ENCODE measurements around the gene SLC22A25.

SLC22A25 gene

DNA sequence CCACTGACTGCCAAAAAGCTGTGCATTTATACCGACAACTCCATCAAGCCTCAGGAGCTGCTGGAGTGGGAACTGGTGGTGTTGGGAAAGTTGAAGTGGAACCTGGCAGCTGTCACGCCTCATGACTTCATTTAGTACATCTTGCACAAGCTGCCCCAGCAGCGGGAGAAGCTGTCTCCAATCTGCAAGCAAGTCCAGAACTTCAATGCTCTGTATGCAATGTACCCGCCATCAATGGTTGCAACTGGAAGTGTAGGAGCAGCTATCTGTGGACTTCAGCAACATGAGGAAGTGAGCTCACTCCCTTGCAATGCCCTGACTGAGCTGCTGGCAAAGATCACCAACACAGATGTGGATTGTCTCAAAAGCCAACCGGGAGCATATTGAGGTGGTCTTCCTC, at the start of gene SLC22A25:
TSS of gene SLC22A25 (minus strand) at position 67 of the 400 bp plus-strand sequence. CDS start 13,947 bp downstream, outside the sequence.
- H3K27me3 Mint-ChIP-seq (ENCODE audit: low read depth): peaks cover 16% of the 10 kb centered on the region
- TF ChIP-seq, protein P1, sequence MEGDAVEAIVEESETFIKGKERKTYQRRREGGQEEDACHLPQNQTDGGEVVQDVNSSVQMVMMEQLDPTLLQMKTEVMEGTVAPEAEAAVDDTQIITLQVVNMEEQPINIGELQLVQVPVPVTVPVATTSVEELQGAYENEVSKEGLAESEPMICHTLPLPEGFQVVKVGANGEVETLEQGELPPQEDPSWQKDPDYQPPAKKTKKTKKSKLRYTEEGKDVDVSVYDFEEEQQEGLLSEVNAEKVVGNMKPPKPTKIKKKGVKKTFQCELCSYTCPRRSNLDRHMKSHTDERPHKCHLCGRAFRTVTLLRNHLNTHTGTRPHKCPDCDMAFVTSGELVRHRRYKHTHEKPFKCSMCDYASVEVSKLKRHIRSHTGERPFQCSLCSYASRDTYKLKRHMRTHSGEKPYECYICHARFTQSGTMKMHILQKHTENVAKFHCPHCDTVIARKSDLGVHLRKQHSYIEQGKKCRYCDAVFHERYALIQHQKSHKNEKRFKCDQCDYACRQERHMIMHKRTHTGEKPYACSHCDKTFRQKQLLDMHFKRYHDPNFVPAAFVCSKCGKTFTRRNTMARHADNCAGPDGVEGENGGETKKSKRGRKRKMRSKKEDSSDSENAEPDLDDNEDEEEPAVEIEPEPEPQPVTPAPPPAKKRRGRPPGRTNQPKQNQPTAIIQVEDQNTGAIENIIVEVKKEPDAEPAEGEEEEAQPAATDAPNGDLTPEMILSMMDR (IDR thresholded peaks at IDR 0.05; ENCODE audit: unreplicated experiment in 3 of 3): no peak
- no peaks in the 10 kb centered on the region for H3K9me3 Mint-ChIP-seq
- H3K27ac Mint-ChIP-seq: no peak within 1 kb of the TSS
- H3K4me1 Mint-ChIP-seq: no peaks in the 10 kb centered on the region
- no peak within 1 kb of the TSS for H3K4me3 Mint-ChIP-seq
- H3K36me3 Mint-ChIP-seq (ENCODE audit: low read depth): no peaks in the 10 kb centered on the region

GRCh38 chr11:63290285-63290684, 46.9 kb upstream of the SLC22A25 start:
- Mint-ChIP-seq H3K27ac (no peak overlapping the region), H3K9me3 (peaks cover 15% of the 10 kb centered on the region), H3K4me1 (no peaks in the 10 kb centered on the region), H3K4me3 (no peak overlapping the region), H3K27me3 (ENCODE audit: low read depth) (peaks cover 7% of the 10 kb centered on the region), H3K36me3 (ENCODE audit: low read depth) (no peaks in the 10 kb centered on the region)
- TF ChIP-seq, protein P1 (IDR thresholded peaks at IDR 0.05; ENCODE audit: unreplicated experiment in 3 of 3): no peak

DNA sequence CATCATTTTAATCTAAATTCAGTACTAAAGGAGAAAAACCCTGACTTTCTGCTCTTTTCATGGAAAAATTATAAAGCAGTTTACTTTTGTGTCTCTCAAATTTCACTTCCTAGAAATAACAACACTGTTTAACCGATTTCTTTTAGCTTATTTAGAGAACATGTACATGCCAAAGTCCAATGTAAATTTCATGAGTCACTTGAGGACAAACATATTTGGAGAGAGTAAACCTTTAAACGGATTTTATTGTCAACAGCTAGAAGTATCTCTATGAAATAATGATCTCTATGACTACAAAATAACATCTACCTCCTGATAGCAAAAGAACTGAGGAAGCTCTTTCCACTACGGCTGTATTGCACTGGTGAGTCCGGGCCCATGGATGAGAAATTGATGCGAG, 46.3 kb upstream of the SLC22A25 start:
- Mint-ChIP-seq H3K27me3 (ENCODE audit: low read depth) (peaks cover 7% of the 10 kb centered on the region), H3K4me1 (no peaks in the 10 kb centered on the region), H3K36me3 (ENCODE audit: low read depth) (no peaks in the 10 kb centered on the region), H3K9me3 (peaks cover 10% of the 10 kb centered on the region), H3K27ac (no peak overlapping the region), H3K4me3 (no peak overlapping the region)
- TF ChIP-seq, protein P1 (IDR thresholded peaks at IDR 0.05; ENCODE audit: unreplicated experiment in 3 of 3): no peak

- Mint-ChIP-seq H3K36me3 (ENCODE audit: low read depth) (no peaks in the 10 kb centered on the region), H3K9me3 (peaks cover 3% of the 10 kb centered on the region), H3K4me3 (no peak overlapping the region), H3K27ac (no peak overlapping the region), H3K27me3 (ENCODE audit: low read depth) (peaks cover 23% of the 10 kb centered on the region), H3K4me1 (no peaks in the 10 kb centered on the region)
- TF ChIP-seq, protein P1 (IDR thresholded peaks at IDR 0.05; ENCODE audit: unreplicated experiment in 3 of 3): no peak
Measured at GRCh38 chr11:63282579-63282978, 39.2 kb upstream of the SLC22A25 start.

- TF ChIP-seq, protein P1 (IDR thresholded peaks at IDR 0.05; ENCODE audit: unreplicated experiment in 3 of 3): no peak
- Mint-ChIP-seq H3K4me1 (no peaks in the 10 kb centered on the region), H3K4me3 (no peak overlapping the region), H3K9me3 (no peaks in the 10 kb centered on the region), H3K27ac (no peak overlapping the region), H3K36me3 (ENCODE audit: low read depth) (no peaks in the 10 kb centered on the region), H3K27me3 (ENCODE audit: low read depth) (peaks cover 26% of the 10 kb centered on the region)
Measured at GRCh38 chr11:63280920-63281319, 37.5 kb upstream of the SLC22A25 start.

DNA sequence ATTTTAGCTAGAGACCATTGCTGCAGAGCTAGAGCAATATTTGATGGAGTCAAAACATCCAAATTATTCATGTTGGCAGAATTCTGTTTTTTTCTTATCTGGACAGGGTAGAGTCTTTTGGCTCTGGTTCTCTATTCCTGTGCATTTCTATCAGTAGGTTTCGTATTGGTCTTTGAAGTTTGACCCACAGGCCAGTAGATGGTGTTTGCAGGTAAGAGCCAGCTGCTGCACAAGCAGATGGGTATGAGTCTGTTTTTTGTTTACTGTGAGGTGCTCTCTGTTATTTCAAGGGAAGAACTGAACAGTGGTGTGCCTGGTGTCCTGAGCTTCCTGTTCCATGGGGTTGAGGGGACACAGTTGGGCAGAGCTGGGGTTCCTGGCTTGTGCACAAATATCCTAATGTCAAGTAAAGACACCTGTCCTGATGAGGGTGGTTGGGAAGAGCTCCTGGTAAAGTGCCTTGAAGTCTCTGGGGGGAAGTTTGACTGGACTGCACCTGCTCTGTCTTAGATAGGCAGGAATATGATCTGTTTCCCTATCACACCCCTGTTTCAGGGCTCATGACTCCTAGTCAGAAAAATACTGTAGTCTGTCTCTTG, 34.0 kb upstream of the SLC22A25 start:
- TF ChIP-seq, protein P1 (IDR thresholded peaks at IDR 0.05; ENCODE audit: unreplicated experiment in 3 of 3): no peak
- Mint-ChIP-seq H3K9me3 (no peaks in the 10 kb centered on the region), H3K27ac (no peak overlapping the region), H3K27me3 (ENCODE audit: low read depth) (peaks cover 22% of the 10 kb centered on the region), H3K4me3 (no peak overlapping the region), H3K4me1 (no peaks in the 10 kb centered on the region), H3K36me3 (ENCODE audit: low read depth) (no peaks in the 10 kb centered on the region)

Measured in nephron (organoid).